KOPT-K1 (cell line): ENCODE measurements around the gene CFL2.

ENCODE experiments used
- H3K27ac ChIP-seq: fragments of 200-600 bp; sonication (generic); 2 replicates; pipeline ENCODE4 v1.5.1; 2016; ENCODE audit warnings: antibody characterized with exemption, mild to moderate bottlenecking, low read depth, low read length; ENCODE audit not compliant: poor library complexity, severe bottlenecking
- H3K36me3 ChIP-seq: fragments of 200-600 bp; sonication (generic); 2 replicates; pipeline ENCODE4 v1.5.1; 2017; ENCODE audit warnings: antibody characterized with exemption, mild to moderate bottlenecking, low read length, moderate library complexity; ENCODE audit not compliant: insufficient read depth
- H3K9me3 ChIP-seq: fragments of 200-600 bp; sonication (generic); 2 replicates; pipeline ENCODE4 v1.5.1; 2017; ENCODE audit warnings: antibody characterized with exemption, low read length, mild to moderate bottlenecking; ENCODE audit not compliant: insufficient read depth, poor library complexity, severe bottlenecking

Gene CFL2

DNA sequence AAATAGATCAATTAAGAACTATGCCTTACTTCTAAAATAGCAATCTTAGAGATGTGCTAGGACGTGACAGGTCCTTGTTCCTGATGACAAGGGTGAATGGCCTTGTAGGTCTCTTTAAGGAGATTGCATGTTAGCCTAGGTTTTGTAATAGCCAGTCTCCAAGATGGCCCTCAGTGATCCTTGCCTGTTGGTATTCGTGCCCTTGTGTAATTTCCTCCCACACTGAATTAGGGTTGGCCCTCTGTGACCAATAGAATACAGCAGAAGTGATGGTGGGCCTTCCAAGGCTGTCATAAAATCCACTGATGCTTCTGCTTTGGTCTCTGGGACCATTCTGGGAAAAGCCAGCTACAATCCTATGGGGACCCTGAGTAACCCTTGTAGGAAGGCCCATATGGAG lies 46.3 kb downstream of the CFL2 start:
- Histone ChIP-seq H3K27ac (no peak overlapping the region), H3K36me3 (no peaks in the 10 kb centered on the region), H3K9me3 (no peaks in the 10 kb centered on the region)

DNA sequence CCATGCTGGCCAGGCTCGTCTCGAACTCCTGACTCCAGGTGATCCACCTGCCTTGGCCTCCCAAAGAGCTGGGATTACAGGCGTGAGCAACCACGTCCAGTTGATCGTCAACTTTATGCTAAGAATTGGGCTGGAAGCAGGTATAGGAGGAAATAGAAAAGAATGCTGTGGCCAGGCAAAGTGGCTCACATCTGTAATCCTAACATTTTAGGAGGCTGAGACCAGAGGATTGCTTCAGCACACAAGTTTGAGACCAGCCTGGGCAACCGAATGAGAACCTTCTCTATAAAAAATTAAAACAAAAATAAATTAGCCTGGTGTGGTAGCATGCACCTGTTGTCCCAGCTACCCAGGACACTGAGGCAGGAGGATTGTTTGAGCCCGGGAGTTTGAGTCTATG lies 47.4 kb downstream of the CFL2 start:
- no peak overlapping the region for H3K27ac ChIP-seq
- H3K9me3 ChIP-seq: no peaks in the 10 kb centered on the region
- no peaks in the 10 kb centered on the region for H3K36me3 ChIP-seq

GRCh38 chr14:34665785-34666435 lies 48.5 kb downstream of the CFL2 start:
- H3K27ac ChIP-seq: no peak overlapping the region
- H3K9me3 ChIP-seq: no peaks in the 10 kb centered on the region
- no peaks in the 10 kb centered on the region for H3K36me3 ChIP-seq

- no peaks in the 10 kb centered on the region for H3K36me3 ChIP-seq
- H3K27ac ChIP-seq: no peak overlapping the region
- no peaks in the 10 kb centered on the region for H3K9me3 ChIP-seq
Observed at GRCh38 chr14:34662561-34663088, 51.8 kb downstream of the CFL2 start.

DNA sequence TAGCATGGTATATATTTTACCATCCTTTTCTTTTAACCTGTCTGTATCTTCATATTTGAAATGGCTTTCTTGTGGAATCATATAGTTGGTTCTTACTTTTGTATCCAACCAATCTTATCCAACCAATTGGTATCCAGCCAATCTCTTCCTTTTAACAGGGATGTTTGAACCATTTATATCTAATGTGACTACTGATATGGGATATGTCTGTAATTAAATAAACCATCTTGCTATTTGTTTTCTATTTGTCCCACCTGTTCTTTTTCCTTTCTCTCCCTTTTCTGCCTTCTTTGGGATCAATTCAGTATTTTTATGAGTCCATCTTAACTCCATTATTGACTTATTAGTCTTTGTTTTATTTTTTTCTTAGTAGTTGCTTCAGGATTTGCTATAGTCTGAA lies 53.6 kb downstream of the CFL2 start:
- Histone ChIP-seq H3K27ac (no peak overlapping the region), H3K9me3 (no peaks in the 10 kb centered on the region), H3K36me3 (no peaks in the 10 kb centered on the region)
